ENCODE results near the gene AHSP.
"Not testable (repeated sequence)": the region's sequence is repeated elsewhere in the genome, so short reads cannot be mapped to it uniquely, and the experiment has no call there.

Gene AHSP, protein sequence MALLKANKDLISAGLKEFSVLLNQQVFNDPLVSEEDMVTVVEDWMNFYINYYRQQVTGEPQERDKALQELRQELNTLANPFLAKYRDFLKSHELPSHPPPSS

GRCh38 chr16:31527734-31528274 is at the start of gene AHSP:
Gene AHSP, plus strand, starts transcription at chr16:31527900. Its CDS starts 240 bp downstream, at chr16:31528140.
- no peak for DNase-seq (ENCODE audit: low spot score)

GRCh38 chr16:31478956-31479355 is 48.7 kb upstream of the AHSP start:
- DNase-seq (ENCODE audit: low spot score): no peak

- DNase-seq (ENCODE audit: low spot score): no peak
Measured at GRCh38 chr16:31479751-31480150, 47.9 kb upstream of the AHSP start.

DNA sequence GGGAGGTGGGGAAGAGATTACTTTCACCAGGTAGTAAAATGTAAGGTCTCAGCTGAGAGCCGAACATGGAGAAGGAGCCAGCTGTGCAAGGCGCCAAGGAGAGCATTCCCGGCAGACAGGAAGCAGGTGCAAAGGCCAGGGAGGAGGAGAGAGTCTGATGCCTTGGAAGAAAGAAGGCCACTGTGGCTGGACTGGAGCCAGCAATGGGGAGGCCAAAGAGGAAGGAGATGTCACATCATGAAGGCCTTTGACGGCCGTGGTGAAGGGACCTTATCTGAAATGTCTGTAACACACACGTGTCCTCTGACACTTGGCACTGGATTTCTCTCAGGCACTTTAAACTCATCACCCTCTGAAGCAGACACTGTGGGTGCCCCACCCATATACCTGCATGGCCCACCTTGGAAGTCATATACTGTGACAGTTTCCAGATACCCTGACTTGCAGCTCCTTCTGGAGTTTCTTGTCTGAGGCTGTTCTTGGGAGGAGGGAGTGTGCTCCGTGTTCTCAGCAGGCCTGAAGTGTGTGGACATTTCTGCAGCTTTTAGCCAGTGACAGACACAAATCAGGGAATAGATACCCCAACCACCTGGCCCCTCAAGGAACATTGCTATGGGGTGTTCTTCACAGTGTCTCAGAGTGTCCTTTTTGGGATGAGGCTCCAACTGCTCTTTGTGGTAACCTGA is 46.7 kb upstream of the AHSP start:
- no peak for DNase-seq (ENCODE audit: low spot score)

GRCh38 chr16:31483081-31483480 is 44.6 kb upstream of the AHSP start, which contains the start of gene SLC5A2:
Gene SLC5A2, plus strand, starts transcription at chr16:31483123. Its CDS starts 14 bp downstream, at chr16:31483137.
- DNase-seq (ENCODE audit: low spot score): no peak

DNA sequence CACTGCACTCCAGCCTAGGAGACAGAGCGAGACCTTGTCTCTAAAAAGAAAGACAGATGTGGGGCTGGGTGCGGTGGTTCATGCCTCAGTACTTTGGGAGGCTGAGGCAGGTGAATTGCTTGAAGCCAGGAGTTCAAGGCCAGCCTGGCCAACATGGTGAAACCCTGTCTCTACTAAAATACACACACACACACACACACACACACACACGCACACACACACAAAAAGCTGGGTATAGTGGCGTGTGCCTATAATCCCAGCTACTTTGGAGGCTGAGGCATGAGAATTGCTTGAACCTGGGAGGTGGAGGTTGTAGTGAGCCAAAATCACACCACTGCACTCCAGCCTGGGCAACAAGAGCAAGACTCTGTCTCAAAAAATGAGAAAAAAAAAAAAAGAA is 43.7 kb upstream of the AHSP start:
- DNase-seq (ENCODE audit: low spot score): not testable (repeated sequence)

DNA sequence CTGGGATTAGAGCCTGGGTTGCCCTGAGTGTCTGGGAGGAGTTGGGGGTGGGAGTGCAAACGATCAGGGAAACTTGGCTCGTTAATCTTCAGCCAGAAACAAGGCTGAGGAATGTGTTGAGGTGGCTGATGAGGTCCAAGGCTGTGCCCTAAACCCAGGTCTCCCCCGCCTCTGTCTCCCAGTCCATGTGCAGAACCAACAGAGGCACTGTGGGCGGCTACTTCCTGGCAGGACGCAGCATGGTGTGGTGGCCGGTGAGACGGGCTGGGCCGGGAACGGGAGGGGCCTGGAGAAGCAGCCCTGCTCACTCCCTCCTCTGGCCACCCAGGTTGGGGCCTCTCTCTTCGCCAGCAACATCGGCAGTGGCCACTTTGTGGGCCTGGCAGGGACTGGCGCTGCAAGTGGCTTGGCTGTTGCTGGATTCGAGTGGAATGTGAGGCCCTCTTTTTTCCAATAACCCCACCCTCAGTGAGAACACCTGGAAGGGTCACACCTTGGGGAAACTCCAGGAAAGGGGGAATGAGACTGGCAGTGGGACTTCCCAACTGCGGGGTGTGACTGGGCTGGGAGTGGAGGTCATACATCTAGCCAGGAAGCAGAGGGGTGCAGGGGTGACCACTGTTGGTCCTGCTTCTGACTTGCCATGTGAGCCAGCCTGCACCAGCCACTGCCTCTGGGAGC is 43.1 kb upstream of the AHSP start:
- DNase-seq (ENCODE audit: low spot score): no peak

DNA sequence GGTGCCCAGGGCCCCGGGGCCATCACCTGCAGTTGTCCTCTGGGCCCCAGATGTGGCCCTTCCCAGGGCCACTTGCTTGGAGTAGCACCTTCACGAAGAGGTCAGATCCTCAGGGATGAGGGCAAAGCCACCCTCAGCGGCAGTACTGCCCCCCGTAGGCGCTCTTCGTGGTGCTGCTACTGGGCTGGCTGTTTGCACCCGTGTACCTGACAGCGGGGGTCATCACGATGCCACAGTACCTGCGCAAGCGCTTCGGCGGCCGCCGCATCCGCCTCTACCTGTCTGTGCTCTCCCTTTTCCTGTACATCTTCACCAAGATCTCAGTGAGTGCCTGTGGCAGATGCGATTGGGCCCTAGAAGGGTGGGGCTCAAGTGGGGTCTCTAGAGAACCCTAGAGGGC is 42.1 kb upstream of the AHSP start:
- no peak for DNase-seq (ENCODE audit: low spot score)

GRCh38 chr16:31486045-31486444 is 41.7 kb upstream of the AHSP start:
- DNase-seq (ENCODE audit: low spot score): no peak

DNA sequence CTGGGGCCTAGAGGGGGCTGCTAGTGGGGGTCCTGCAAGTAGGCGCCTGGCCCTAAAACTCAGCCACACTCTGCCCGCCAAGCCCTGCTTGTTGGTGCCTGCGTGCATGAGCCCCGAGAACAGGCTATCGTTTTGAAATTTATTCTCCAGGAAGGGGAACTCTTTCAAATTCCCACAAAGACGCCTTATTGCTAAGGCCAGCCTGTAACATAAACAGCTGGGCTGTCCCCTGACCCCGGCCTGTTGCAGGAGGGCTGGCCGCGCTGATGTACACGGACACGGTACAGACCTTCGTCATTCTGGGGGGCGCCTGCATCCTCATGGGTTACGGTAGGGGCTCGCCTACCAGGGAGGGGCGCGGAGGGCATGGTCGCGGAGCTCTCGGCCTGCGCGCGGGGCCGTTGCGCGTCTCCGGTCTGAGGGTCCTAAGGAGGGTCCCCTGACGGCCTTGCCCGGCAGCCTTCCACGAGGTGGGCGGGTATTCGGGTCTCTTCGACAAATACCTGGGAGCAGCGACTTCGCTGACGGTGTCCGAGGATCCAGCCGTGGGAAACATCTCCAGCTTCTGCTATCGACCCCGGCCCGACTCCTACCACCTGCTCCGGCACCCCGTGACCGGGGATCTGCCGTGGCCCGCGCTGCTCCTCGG is 40.5 kb upstream of the AHSP start:
- no peak for DNase-seq (ENCODE audit: low spot score)

DNA sequence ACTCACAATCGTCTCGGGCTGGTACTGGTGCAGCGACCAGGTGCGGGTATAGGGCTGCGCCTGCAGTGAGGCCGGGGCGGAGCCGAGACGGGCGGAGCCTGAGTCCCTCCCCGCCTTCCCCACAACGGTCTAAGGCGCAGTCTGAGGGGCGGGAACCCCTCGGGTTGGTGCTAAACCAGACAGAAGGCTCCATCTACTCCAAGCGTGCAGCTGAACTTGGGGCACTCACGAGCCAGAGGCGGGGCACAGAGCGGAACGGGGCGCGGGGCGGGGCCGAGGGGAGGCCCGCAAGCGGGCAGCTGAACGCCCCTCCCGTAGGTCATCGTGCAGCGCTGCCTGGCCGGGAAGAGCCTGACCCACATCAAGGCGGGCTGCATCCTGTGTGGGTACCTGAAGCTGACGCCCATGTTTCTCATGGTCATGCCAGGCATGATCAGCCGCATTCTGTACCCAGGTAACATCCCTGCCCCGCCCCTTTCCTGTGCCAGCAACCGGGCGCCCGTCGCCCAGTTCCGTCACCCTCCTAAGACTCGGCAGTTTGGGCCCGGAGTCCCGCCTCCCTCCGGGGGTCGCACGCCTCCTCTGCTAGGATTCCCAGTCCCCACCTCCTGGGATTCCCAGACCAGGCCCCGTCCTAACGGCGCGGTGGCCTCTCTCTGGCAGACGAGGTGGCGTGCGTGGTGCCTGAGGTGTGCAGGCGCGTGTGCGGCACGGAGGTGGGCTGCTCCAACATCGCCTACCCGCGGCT is 39.8 kb upstream of the AHSP start:
- DNase-seq (ENCODE audit: low spot score): peak; percentile 83

DNA sequence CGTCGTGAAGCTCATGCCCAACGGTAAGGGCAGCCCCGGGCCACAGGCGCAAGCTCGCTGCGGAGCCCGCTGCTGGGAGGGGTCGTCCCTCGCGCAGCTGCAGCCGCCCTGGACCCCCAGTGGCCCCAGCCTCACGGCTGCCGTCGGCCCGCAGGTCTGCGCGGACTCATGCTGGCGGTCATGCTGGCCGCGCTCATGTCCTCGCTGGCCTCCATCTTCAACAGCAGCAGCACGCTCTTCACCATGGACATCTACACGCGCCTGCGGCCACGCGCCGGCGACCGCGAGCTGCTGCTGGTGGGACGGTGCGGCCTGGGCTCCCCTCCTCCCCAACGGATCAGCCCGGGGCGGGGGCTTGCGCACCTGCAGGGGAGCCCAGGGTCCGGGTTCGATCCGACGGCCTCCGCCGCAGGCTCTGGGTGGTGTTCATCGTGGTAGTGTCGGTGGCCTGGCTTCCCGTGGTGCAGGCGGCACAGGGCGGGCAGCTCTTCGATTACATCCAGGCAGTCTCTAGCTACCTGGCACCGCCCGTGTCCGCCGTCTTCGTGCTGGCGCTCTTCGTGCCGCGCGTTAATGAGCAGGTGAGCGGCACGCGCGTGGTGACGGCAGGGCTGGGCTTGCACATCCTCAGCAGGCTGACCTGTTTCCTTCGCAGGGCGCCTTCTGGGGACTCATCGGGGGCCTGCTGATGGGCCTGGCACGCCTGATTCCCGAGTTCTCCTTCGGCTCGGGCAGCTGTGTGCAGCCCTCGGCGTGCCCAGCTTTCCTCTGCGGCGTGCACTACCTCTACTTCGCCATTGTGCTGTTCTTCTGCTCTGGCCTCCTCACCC is 39.0 kb upstream of the AHSP start:
- DNase-seq (ENCODE audit: low spot score): no peak

DNA sequence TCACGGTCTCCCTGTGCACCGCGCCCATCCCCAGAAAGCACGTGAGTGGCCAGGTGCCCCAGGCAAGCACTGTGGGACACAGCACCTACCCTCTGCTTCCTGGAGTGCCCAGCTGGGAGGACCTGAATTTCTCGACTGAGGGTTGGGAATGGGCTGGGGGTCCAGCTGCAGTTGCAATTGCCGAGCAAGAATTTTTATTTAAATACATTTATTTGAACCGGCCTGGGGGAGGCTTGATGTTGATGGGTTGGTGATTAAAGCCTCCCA is 38.5 kb upstream of the AHSP start:
- DNase-seq (ENCODE audit: low spot score): no peak

GRCh38 chr16:31489616-31490584 is 37.8 kb upstream of the AHSP start:
- DNase-seq (ENCODE audit: low spot score): no peak

GRCh38 chr16:31491778-31492418 is 35.8 kb upstream of the AHSP start:
- no peak for DNase-seq (ENCODE audit: low spot score)

DNA sequence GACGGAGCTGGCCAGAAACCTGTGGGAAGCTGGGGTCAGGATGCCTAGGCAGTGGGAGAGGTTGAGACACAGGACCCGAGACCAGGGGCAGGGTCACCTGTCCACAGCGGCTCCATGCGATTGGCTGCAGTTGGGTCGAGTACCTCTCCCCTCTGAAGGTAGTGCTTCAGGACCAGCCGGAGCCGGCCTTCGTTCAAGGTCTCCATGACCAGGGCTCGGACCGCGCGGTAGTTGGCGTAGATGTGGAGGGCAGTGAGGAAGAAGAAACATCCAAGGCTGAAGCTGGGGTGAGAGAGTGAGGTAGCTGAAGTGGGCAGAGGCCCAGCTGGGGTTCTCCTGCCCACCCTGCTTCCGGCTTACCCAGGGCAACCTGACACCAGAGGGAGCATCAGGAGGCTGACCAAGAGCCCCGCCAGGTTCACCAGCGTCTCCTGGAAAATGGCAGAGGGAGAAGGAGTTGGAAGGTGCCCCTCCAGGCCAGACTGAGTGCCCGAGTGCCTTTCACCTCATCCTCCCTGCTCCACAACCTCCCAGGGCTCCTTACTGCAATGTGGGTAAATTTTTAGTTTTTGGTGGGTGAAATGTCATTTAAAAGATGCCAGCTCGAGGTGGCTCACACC is 34.1 kb upstream of the AHSP start:
- DNase-seq (ENCODE audit: low spot score): no peak

GRCh38 chr16:31496670-31497069 is 31.0 kb upstream of the AHSP start:
- DNase-seq (ENCODE audit: low spot score): no peak

DNA sequence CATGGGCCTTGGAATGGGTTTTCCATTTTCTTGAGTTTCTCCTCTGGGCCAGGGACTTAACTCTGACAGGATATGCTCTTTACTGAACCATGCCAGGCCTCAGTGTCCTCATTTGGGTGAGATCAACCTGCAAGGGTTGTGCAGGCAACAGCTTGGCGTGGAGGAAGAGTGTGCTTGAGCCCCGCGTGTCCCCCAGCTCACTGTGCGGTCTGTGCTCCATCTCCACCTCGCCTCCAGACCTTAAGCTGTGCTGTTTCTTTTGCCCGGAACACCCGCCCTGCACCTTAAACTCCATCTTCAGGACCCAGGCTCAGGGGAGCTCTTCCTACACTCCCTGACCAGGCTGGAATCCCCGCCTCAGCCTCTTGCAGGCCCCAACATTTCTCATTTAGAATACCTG is 29.2 kb upstream of the AHSP start:
- no peak for DNase-seq (ENCODE audit: low spot score)

GRCh38 chr16:31499928-31500327 is 27.8 kb upstream of the AHSP start:
- no peak for DNase-seq (ENCODE audit: low spot score)
